GM18517 (cell line): Measurements from ENCODE around the gene DAP.

Experiments
- ATAC-seq: cut with Tn5 transposase; IDR thresholded peaks from one replicate; pipeline ENCODE4 v1.9.1; 2021; ENCODE audit warnings: mild to moderate bottlenecking, moderate library complexity; ENCODE audit not compliant: unreplicated experiment

Gene DAP

GRCh38 chr5:10761933-10762775, 1.1 kb upstream of the DAP start:
- ATAC-seq, result no peak

GRCh38 chr5:10760921-10761184, 181 bp downstream of the DAP start:
- ATAC-seq, result no peak

- ATAC-seq, result peak; percentile 19
These were observed 726 bp downstream of the DAP start for GRCh38 chr5:10760096-10760920.

GRCh38 chr5:10759111-10759510, 1.9 kb downstream of the DAP start:
- no peak for ATAC-seq

- ATAC-seq, result no peak
These were observed 3.0 kb downstream of the DAP start for GRCh38 chr5:10757922-10758555.

GRCh38 chr5:10757043-10757442, 4.0 kb downstream of the DAP start:
- no peak for ATAC-seq

GRCh38 chr5:10756549-10756948, 4.5 kb downstream of the DAP start:
- peak; percentile 44 for ATAC-seq

GRCh38 chr5:10753178-10753577, 7.9 kb downstream of the DAP start:
- no peak for ATAC-seq

- no peak for ATAC-seq
These were observed 8.6 kb downstream of the DAP start for GRCh38 chr5:10752451-10752850.

- ATAC-seq, result no peak
These were observed 10.1 kb downstream of the DAP start for GRCh38 chr5:10750909-10751308.

GRCh38 chr5:10747678-10748622, 13.1 kb downstream of the DAP start:
- no peak for ATAC-seq

- ATAC-seq, result no peak
These were observed 14.3 kb downstream of the DAP start for GRCh38 chr5:10746711-10747110.

GRCh38 chr5:10745133-10745532, 15.9 kb downstream of the DAP start:
- ATAC-seq, result no peak

- no peak for ATAC-seq
These were observed 16.4 kb downstream of the DAP start for GRCh38 chr5:10744681-10745080.

GRCh38 chr5:10743951-10744350, 17.1 kb downstream of the DAP start:
- no peak for ATAC-seq

- ATAC-seq, result no peak
These were observed 17.5 kb downstream of the DAP start for GRCh38 chr5:10743526-10743925.

- no peak for ATAC-seq
These were observed 19.4 kb downstream of the DAP start for GRCh38 chr5:10741661-10742060.

GRCh38 chr5:10740384-10740783, 20.6 kb downstream of the DAP start:
- no peak for ATAC-seq

GRCh38 chr5:10737880-10738279, 23.2 kb downstream of the DAP start:
- ATAC-seq, result no peak

GRCh38 chr5:10736808-10737207, 24.2 kb downstream of the DAP start:
- no peak for ATAC-seq

- no peak for ATAC-seq
These were observed 24.7 kb downstream of the DAP start for GRCh38 chr5:10736354-10736753.
